CD14-positive monocyte (primary cell): ENCODE data around the gene OR2B2. TPM values are rescaled to one million over a fixed set of nuclear protein-coding genes. Genes with fewer than 3 reads are reported as not detected.

Experiments used
- DNase-seq, 3 donors: peaks; one replicate each; pipeline ENCODE4 v3.0.0-alpha.2; 2011 to 2022
- H2AFZ ChIP-seq: 2 replicates; pipeline ENCODE4 v1.6.0; 2012; ENCODE audit warnings: mild to moderate bottlenecking, low read depth, low read length, inconsistent platforms; ENCODE audit not compliant: insufficient read depth, poor library complexity, severe bottlenecking
- H3K27ac ChIP-seq, 2 donors: 1 replicate in 1 of 2; 2 replicates in 1 of 2; pipeline ENCODE4 v1.5.1; 2012 to 2013; ENCODE audit warnings: low read length in 2 of 2, control low read depth in 1 of 2, inconsistent platforms in 1 of 2, low read depth in 1 of 2, mild to moderate bottlenecking in 1 of 2
- H3K27me3 ChIP-seq, 2 donors: one replicate each; pipeline versions ENCODE4 v1.6.0 to v1.6.1; 2011 to 2013; ENCODE audit warnings: low read length in 2 of 2; ENCODE audit not compliant: control insufficient read depth in 2 of 2, insufficient read depth in 2 of 2
- H3K36me3 ChIP-seq, 2 donors: replicated peaks in 1 of 2; 1 replicate in 1 of 2; 2 replicates in 1 of 2; pipeline versions ENCODE4 v1.5.1 to v1.6.1; 2012 to 2013; ENCODE audit warnings: low read length in 2 of 2, control low read depth in 1 of 2, inconsistent platforms in 1 of 2, mild to moderate bottlenecking in 1 of 2; ENCODE audit not compliant: insufficient read depth in 2 of 2, control insufficient read depth in 1 of 2
- H3K4me1 ChIP-seq, 2 donors: 1 replicate in 1 of 2; 2 replicates in 1 of 2; pipeline versions ENCODE4 v1.5.1 to v1.6.1; 2012 to 2013; ENCODE audit warnings: low read length in 2 of 2, control low read depth in 1 of 2, inconsistent platforms in 1 of 2, mild to moderate bottlenecking in 1 of 2, moderate library complexity in 1 of 2; ENCODE audit not compliant: insufficient read depth in 2 of 2, control insufficient read depth in 1 of 2
- H3K4me2 ChIP-seq: replicated peaks from 2 replicates; pipeline ENCODE3; 2012; ENCODE audit warnings: low read length, moderate library complexity, mild to moderate bottlenecking; ENCODE audit not compliant: poor library complexity, severe bottlenecking; ENCODE audit errors: extremely low read depth
- H3K4me3 ChIP-seq, 3 experiments: fragments of 200-600 bp in 1 of 3; sonication (generic) in 1 of 3; replicated peaks in 1 of 3; 1 replicate in 2 of 3; 2 replicates in 1 of 3; pipeline ENCODE4 v1.5.1; 2011 to 2013; ENCODE audit warnings: low read length in 3 of 3, mild to moderate bottlenecking in 3 of 3, control low read depth in 2 of 3, low read depth in 2 of 3, inconsistent platforms in 1 of 3, moderate library complexity in 1 of 3
- H3K79me2 ChIP-seq: 2 replicates; pipeline ENCODE4 v1.6.0; 2012; ENCODE audit warnings: mild to moderate bottlenecking, control low read depth, inconsistent platforms, low read length, moderate library complexity; ENCODE audit not compliant: insufficient read depth
- H3K9ac ChIP-seq: 2 replicates; pipeline ENCODE4 v1.6.0; 2017; ENCODE audit warnings: low read length, mild to moderate bottlenecking; ENCODE audit not compliant: insufficient read depth, poor library complexity, severe bottlenecking
- H3K9me3 ChIP-seq, 2 donors: replicated peaks in 1 of 2; 1 replicate in 1 of 2; 2 replicates in 1 of 2; pipeline versions ENCODE4 v1.5.1 to v1.6.1; 2012 to 2013; ENCODE audit warnings: low read length in 2 of 2, control low read depth in 1 of 2; ENCODE audit not compliant: control insufficient read depth in 1 of 2, insufficient read depth in 1 of 2
- H4K20me1 ChIP-seq: 2 replicates; pipeline ENCODE4 v1.6.0; 2012; ENCODE audit warnings: mild to moderate bottlenecking, low read length, control low read depth, moderate library complexity; ENCODE audit not compliant: insufficient read depth
- H3K27ac Mint-ChIP-seq, 7 donors: one replicate each; pipeline ENCODE4 v1.8.0; 2020; ENCODE audit warnings: mild to moderate bottlenecking in 7 of 7, mixed read lengths in 7 of 7, moderate library complexity in 6 of 7, inconsistent platforms in 2 of 7
- H3K27me3 Mint-ChIP-seq, 3 donors: one replicate each; pipeline ENCODE4 v1.8.0; 2021 to 2022; ENCODE audit warnings: low read depth in 3 of 3, mild to moderate bottlenecking in 3 of 3, mixed read lengths in 3 of 3, moderate library complexity in 3 of 3, inconsistent platforms in 1 of 3
- H3K36me3 Mint-ChIP-seq, 2 donors: one replicate each; pipeline ENCODE4 v1.8.0; 2020; ENCODE audit warnings: mixed read lengths in 2 of 2, inconsistent platforms in 1 of 2, mild to moderate bottlenecking in 1 of 2
- H3K4me1 Mint-ChIP-seq: one replicate; pipeline ENCODE4 v1.8.0; 2020; ENCODE audit warnings: mild to moderate bottlenecking, mixed read lengths
- H3K4me3 Mint-ChIP-seq, 2 donors: one replicate each; pipeline ENCODE4 v1.8.0; 2020; ENCODE audit warnings: mild to moderate bottlenecking in 2 of 2, mixed read lengths in 2 of 2, moderate library complexity in 1 of 2
- H3K9me3 Mint-ChIP-seq, 7 donors: one replicate each; pipeline ENCODE4 v1.8.0; 2020 to 2022; ENCODE audit warnings: mixed read lengths in 7 of 7, mild to moderate bottlenecking in 6 of 7, moderate library complexity in 6 of 7, inconsistent platforms in 2 of 7
- CTCF ChIP-seq: fragments of 200-600 bp; IDR thresholded peaks from one replicate; pipeline ENCODE4 v1.8.0; 2022; ENCODE audit warnings: antibody characterized with exemption, mild to moderate bottlenecking
- WGBS: methylation state at CpG from one replicate; pipeline ENCODE4 v1.1.5; 2013; ENCODE audit warnings: missing lambda C conversion rate; ENCODE audit not compliant: insufficient coverage; 5-methylcytosine and 5-hydroxymethylcytosine counted together
- intact Hi-C, 2 donors: fragments of 100-400 bp; cut with micrococcal nuclease; formaldehyde crosslinking; loops; one replicate each; pipeline versions ENCODE4 v1.15.0 to v1.15.1; 2023
- polyA plus RNA-seq, 3 donors: library from polyadenylated mRNA; depleted of rRNA in 1 of 3; unstranded in 2 of 3; stranded (reverse) in 1 of 3; fragments of 300-500 nt in 2 of 3; fragments of >200 nt in 1 of 3; fragmentation: Illumina TruSeq in 2 of 3; gene quantifications; 1 replicate in 2 of 3; 2 replicates in 1 of 3; pipeline ENCODE4 v1.2.3, GENCODE V29; 2012 to 2021

OR2B2 gene
- polyA plus RNA-seq, 3 donors = not detected

GRCh38 chr6:27956941-27957340 is 44.7 kb upstream of the OR2B2 start, which contains the start of gene OR2B6:
Gene OR2B6, plus strand, starts transcription at chr6:27957241. Its CDS starts 0 bp downstream, at chr6:27957241.
- Histone ChIP-seq H3K9ac (no peak within 1 kb of the TSS), H3K4me1 (no peaks in the 10 kb centered on the region), H3K9me3 (no peaks in the 10 kb centered on the region), H4K20me1 (no peaks in the 10 kb centered on the region), H3K4me2 (no peak within 1 kb of the TSS), H3K27me3 (peaks cover 2 to 3% of the 10 kb centered on the region in 2 donors), H3K79me2 (no peaks in the 10 kb centered on the region), H3K36me3 (no peaks in the 10 kb centered on the region), H3K27ac (no peak within 1 kb of the TSS), H3K4me3 (no peak within 1 kb of the TSS), H2AFZ (no peak within 1 kb of the TSS)
- no peak for TF ChIP-seq CTCF
- no peak for DNase-seq
- intact Hi-C loops = no loop called here
- Mint-ChIP-seq H3K9me3 (peaks cover 0 to 2% (median 0%) of the 10 kb centered on the region in 7 donors), H3K27ac (no peak within 1 kb of the TSS), H3K36me3 (no peaks in the 10 kb centered on the region), H3K4me1 (no peaks in the 10 kb centered on the region), H3K4me3 (no peak within 1 kb of the TSS), H3K27me3 (peaks cover 0 to 11% (median 3%) of the 10 kb centered on the region in 3 donors)
- WGBS = 0% methylated on average over 1 of the region's 1 CpG

GRCh38 chr6:27951040-27951439 is 38.8 kb upstream of the OR2B2 start:
- no peaks in the 10 kb centered on the region for H3K4me1 ChIP-seq
- peaks cover 0 to 6% (median 0%) of the 10 kb centered on the region in 7 donors for H3K9me3 Mint-ChIP-seq
- DNase-seq = no peak
- no peak overlapping the region for H3K4me3 Mint-ChIP-seq
- H3K27ac Mint-ChIP-seq = no peak overlapping the region
- H3K36me3 ChIP-seq = no peaks in the 10 kb centered on the region
- H3K79me2 ChIP-seq = no peaks in the 10 kb centered on the region
- H4K20me1 ChIP-seq = no peaks in the 10 kb centered on the region
- no peaks in the 10 kb centered on the region for H3K9me3 ChIP-seq
- no peaks in the 10 kb centered on the region for H3K36me3 Mint-ChIP-seq
- intact Hi-C loops = no loop called here
- H3K27me3 ChIP-seq = peaks cover 2 to 5% of the 10 kb centered on the region in 2 donors
- H3K27me3 Mint-ChIP-seq = peaks cover 0 to 11% (median 3%) of the 10 kb centered on the region in 3 donors
- no peak overlapping the region for H2AFZ ChIP-seq
- no CpG with 5 or more reads among the region's 1 CpG for WGBS
- no peak overlapping the region for H3K27ac ChIP-seq
- H3K4me2 ChIP-seq = no peak overlapping the region
- no peak overlapping the region for H3K4me3 ChIP-seq
- H3K4me1 Mint-ChIP-seq = no peaks in the 10 kb centered on the region
- H3K9ac ChIP-seq = no peak overlapping the region
- no peak for TF ChIP-seq CTCF
